ENCODE results near the gene MRPL43.

The MRPL43 gene

DNA sequence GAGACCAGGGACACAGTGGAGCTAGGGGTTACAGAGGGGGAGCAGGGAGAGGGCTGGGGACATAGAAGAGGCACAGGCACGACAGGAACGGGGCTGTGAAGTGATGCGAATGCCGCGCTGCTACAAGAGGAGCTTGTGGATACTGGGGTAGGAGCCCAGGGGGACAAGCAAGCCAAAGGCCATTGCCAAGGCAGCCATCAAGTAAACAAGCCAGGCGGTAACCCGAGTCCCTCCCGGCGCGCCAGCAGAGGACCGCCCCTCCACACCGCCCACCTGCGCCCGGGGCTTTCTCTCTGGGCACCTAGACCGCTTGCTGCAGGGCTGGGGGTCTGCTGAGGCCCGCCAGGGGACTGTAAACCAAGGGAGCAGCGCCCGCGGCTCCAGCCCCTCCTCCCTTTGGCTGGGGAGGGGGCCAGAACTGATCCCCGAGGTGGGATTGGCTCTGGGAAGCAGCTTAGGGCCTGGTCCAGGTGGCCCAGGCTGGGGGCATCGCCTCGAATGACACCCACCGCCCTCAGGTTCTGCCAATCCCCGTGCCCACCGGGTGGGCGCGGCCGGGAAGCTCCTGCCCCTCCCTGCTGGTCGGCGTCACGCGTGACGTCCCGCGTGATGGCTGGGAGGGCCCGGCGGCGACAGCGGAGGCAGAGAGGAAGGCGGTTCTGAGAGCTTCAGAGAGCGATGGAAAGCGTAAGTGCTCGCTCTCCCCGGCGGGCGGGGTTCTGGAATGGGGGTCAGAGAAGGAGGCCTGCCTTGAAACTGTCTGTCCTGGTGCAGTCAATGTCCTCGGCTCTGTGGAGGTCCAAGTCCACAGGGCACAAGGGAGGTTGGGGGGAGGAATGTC, 44.7 kb upstream of the MRPL43 start:
- TF ChIP-seq CTCF (IDR thresholded peaks at IDR 0.05; ENCODE audit: insufficient read depth, missing control alignments) = no peak
- DNase-seq (ENCODE audit: insufficient read length, low spot score) (peak; percentile 44), FAIRE-seq (no peak)

DNA sequence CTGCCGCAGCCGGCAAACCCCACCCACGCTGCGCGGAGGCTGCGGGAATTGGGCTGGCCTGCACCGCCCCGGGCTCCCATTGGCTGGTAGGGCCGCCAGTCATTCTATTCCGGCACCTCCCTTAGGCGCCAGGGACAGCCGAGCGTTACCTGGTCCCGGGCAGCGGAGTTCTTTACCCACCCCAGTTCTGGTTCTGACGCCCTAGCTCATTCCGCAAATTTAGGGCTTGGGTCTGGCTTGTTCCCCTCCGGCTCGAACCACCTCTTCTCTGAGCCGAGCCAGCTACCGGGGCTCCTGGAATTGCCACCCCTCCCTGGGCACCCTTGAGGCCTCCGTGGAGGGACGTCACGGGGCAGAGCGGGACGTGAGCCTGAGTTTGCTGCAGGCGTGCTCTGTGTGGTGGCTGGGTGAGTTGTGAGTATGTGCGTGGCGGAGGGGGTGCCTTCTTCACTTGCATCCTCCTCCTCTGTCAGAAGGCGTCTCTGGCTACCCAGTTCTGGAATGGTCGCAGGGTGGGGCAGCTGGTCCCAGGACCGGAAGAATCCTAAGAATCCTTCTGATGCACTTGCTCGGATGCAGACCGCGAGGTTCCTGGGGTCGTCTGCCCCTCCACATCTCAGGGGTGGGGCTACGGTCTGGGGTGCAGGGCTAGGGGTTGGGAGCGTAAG, 44.0 kb upstream of the MRPL43 start, which contains the start of the genes PDZD7 and SFXN3:
PDZD7 (minus strand) TSS at position 2 of the 668 bp plus-strand sequence. CDS start 910 bp downstream, outside the sequence.
SFXN3 (plus strand) TSS at position 107 of the 668 bp plus-strand sequence. CDS start 3,461 bp downstream, outside the sequence.
- peak; percentile 92 for DNase-seq (ENCODE audit: insufficient read length, low spot score)
- no peak for FAIRE-seq
- no peak for TF ChIP-seq CTCF (IDR thresholded peaks at IDR 0.05; ENCODE audit: insufficient read depth, missing control alignments)

DNA sequence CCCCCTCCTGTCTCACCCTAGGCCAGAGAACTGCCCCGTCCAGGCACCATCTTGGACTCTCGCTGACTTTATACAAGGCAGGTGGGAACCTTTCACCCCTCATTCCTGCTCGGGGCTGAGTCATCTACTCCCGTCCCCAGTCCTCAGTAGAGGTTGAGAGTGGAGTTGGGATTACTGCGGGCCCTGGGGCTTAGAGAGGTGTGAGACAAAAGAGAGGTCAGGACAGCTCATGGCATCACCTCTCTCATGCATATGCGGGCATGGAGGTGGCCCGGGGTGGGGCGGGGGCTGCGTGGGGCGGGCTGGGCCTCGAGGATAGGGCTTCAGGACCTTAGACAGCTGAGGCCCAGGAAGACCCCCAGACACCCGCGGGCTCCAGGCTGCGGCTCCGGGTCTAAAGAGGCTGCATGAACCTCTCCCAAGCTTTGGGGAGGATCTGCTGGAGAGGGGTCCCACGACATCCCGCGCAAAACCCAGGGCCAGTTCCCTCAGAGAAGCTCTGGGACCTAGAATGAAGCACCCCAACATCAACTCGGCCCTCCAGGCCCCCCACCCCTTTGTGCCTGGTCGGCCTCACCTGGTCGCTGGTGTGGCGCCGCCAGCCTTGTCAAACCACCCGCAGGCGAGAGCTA, 43.3 kb upstream of the MRPL43 start:
- FAIRE-seq (no peak), DNase-seq (ENCODE audit: insufficient read length, low spot score) (no peak)
- no peak for TF ChIP-seq CTCF (IDR thresholded peaks at IDR 0.05; ENCODE audit: insufficient read depth, missing control alignments)

- no peak for TF ChIP-seq CTCF (IDR thresholded peaks at IDR 0.05; ENCODE audit: insufficient read depth, missing control alignments)
Measured at GRCh38 chr10:101029520-101030295, 42.4 kb upstream of the MRPL43 start.

DNA sequence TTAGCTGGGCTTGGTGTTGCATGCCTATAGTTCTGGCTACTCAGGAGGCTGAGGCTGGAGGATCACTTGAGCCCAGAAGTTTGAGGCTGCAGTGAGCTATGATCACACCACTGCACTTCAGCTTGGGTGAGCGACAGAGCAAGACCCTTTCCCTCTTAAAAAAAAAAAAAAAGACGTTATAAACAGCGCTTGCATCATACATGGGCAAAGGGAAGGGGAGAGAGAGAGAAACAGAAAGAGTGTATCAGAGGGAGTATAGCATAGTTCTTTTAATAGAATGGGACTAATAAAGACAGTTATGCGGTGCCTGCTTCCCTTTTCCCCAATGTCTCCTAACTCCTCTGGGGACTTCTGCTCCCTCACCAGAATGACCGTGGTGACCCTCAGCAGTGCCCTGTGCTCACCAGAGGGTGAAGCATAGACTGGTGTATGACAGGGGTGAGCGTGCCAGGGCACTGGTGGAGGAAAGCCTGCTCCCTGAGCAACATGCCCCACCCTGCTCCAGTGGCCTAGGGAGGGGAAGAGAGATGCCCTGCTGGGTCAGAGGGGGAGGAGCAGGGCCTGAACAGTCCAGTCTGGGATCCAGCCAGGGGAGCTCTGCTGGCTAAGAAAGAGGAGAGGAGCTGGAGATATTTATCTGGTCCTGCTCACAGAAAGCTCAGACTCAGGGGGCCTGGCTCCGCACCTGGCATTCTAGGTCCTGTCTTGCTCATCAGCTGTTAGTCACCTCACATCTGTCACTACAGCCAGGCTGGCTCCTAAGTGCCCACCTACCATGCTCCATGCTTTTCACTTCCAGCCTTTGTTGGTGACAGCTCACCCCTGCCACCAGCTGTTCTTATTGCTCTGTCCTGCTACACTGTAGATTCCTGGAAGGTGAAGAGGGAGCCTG, 41.4 kb upstream of the MRPL43 start:
- no peak for DNase-seq (ENCODE audit: insufficient read length, low spot score)
- TF ChIP-seq CTCF (IDR thresholded peaks at IDR 0.05; ENCODE audit: insufficient read depth, missing control alignments) = no peak
- no peak for FAIRE-seq

More at GRCh38 chr10:101029520-101030295, 42.4 kb upstream of the MRPL43 start:
- FAIRE-seq (no peak), DNase-seq (ENCODE audit: insufficient read length, low spot score) (no peak)
